Esophagus squamous epithelium (tissue), 4 donors: Measurements from ENCODE around the gene NELL1.

Experiments used
- CTCF ChIP-seq, 6 experiments: fragments of 450-650 bp in 4 of 6; fragments of 200-600 bp in 2 of 6; sonication (generic) in 2 of 6; IDR thresholded peaks; one replicate each; pipeline ENCODE4 v1.5.1; 2016 to 2019; ENCODE audit warnings: antibody characterized with exemption in 6 of 6, mild to moderate bottlenecking in 4 of 6, moderate library complexity in 4 of 6
- POLR2A ChIP-seq, 4 donors: fragments of 450-650 bp; IDR thresholded peaks; one replicate each; pipeline ENCODE4 v1.6.1; 2017; ENCODE audit warnings: antibody characterized with exemption in 4 of 4, mild to moderate bottlenecking in 4 of 4, moderate library complexity in 3 of 4

- TF ChIP-seq CTCF (IDR thresholded peaks at IDR 0.05): no peak
- no peak for TF ChIP-seq POLR2A (IDR thresholded peaks at IDR 0.05)
These were observed 953.2 kb downstream of the NELL1 start for GRCh38 chr11:21622566-21622965.
